ENCODE data around the gene MOB3A.

DNA sequence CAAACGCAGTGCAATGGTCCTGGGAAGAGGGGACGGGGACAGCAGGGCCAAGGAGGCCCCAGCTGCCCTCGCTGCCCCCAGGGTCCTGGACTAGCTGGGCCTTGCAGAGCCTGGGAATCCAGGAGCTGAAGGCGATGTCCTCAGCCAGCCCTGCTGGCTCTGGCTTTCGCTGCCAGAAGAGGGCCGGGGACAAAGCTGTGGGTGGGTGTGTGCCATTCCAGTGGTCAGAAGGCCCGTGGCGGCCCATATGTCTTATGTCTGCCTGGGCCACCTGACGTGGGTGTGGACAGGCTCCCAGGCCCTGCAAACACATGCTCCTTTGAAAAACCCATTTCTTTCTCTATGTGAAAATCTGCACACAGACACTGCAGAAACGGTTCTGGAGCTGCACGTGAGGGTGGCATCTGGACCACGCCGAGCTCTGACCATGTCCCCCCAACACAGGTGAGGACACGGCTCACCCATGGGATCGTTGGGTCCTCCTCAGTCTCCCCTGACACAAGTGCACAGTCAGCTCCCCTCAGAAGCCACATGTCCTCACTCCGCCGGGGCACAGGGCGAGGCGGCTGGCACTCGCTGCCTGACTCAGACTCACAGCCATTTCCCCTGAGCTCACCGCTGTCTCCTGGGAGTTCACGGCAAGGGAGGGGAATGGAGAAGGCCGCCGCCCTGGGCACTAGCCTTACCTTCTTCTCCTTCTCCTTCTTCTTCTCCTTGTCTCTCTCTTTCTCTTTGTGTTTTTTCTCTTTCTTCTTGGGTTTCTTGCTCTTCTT lies 17.5 kb upstream of the MOB3A start:
- TF ChIP-seq, protein P1, sequence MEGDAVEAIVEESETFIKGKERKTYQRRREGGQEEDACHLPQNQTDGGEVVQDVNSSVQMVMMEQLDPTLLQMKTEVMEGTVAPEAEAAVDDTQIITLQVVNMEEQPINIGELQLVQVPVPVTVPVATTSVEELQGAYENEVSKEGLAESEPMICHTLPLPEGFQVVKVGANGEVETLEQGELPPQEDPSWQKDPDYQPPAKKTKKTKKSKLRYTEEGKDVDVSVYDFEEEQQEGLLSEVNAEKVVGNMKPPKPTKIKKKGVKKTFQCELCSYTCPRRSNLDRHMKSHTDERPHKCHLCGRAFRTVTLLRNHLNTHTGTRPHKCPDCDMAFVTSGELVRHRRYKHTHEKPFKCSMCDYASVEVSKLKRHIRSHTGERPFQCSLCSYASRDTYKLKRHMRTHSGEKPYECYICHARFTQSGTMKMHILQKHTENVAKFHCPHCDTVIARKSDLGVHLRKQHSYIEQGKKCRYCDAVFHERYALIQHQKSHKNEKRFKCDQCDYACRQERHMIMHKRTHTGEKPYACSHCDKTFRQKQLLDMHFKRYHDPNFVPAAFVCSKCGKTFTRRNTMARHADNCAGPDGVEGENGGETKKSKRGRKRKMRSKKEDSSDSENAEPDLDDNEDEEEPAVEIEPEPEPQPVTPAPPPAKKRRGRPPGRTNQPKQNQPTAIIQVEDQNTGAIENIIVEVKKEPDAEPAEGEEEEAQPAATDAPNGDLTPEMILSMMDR (IDR thresholded peaks at IDR 0.05; ENCODE audit: low read depth, low read length, poor library complexity, severe bottlenecking): no peak
- no peak for TF ChIP-seq EZH2phosphoT487 (IDR thresholded peaks at IDR 0.05; ENCODE audit: borderline replicate concordance, low read length)
